ENCODE measurements around the gene CCDC69. TPM values are rescaled to one million over a fixed set of nuclear protein-coding genes. Genes with fewer than 3 reads are reported as not detected.

The CCDC69 gene
- total RNA-seq, 1 experiment from 2014 or later = 5.1 TPM

DNA sequence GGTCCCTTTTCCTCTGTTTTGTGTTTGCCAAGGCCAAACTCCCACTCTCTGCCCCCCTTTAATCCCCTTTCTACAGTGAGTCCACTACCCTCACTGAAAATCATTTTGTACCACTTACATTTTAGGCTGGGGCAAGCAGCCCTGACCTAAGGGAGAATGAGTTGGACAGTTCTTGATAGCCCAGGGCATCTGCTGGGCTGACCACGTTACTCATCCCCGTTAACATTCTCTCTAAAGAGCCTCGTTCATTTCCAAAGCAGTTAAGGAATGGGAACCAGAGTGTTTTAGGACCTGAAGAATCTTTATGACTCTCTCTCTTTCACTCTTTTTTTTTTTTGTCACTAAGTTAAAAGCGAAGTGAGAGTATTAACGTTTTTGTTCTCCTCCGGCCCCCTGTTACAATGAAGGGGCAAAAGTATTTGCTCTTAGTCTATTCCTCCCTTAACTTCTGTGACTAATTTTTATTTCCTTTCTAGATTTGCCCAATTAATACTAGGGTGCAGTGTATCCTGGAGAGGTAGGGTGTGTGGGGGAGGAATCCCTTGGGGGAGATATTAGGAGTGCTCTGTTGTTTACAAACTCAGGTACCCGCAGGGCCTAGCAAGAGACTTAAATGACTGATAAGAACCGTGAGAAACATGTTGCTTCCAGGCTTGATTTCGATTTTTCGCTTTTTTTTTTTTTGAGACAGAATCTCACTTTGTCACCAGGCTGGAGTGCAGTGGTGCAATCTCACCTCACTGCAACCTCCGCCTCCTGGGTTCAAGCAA, 43.8 kb upstream of the CCDC69 start:
- POLR2A ChIA-PET = no interaction called here
- H3K36me3 ChIP-seq (ENCODE audit: control insufficient read depth, insufficient read depth, low read length) = no peaks in the 10 kb centered on the region
- Mint-ChIP-seq H3K27ac (ENCODE audit: unreplicated experiment) (no peak overlapping the region), H3K9me3 (ENCODE audit: unreplicated experiment) (no peaks in the 10 kb centered on the region), H3K4me3 (ENCODE audit: unreplicated experiment) (no peak overlapping the region), H3K27me3 (ENCODE audit: insufficient read depth, unreplicated experiment) (no peaks in the 10 kb centered on the region), H3K36me3 (ENCODE audit: insufficient read depth, unreplicated experiment) (peaks cover 5% of the 10 kb centered on the region), H3K4me1 (ENCODE audit: low read depth, unreplicated experiment) (peaks cover 6% of the 10 kb centered on the region)
- TF ChIP-seq, protein P1, sequence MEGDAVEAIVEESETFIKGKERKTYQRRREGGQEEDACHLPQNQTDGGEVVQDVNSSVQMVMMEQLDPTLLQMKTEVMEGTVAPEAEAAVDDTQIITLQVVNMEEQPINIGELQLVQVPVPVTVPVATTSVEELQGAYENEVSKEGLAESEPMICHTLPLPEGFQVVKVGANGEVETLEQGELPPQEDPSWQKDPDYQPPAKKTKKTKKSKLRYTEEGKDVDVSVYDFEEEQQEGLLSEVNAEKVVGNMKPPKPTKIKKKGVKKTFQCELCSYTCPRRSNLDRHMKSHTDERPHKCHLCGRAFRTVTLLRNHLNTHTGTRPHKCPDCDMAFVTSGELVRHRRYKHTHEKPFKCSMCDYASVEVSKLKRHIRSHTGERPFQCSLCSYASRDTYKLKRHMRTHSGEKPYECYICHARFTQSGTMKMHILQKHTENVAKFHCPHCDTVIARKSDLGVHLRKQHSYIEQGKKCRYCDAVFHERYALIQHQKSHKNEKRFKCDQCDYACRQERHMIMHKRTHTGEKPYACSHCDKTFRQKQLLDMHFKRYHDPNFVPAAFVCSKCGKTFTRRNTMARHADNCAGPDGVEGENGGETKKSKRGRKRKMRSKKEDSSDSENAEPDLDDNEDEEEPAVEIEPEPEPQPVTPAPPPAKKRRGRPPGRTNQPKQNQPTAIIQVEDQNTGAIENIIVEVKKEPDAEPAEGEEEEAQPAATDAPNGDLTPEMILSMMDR (IDR thresholded peaks at IDR 0.05; ENCODE audit: insufficient read depth in 1 of 2, low read depth in 1 of 2, low read length in 1 of 2, severe bottlenecking in 1 of 2, unreplicated experiment in 1 of 2) = no peak
- no peak overlapping the region for H3K4me3 ChIP-seq (ENCODE audit: low read depth, low read length)
- 0 out of 2 replicates have a peak, but pooled peaks cover 7% of the 10 kb centered on the region for H3K4me1 ChIP-seq
- no peaks in the 10 kb centered on the region for H3K9me3 ChIP-seq
- DNase-seq = no peak
- H3K27me3 ChIP-seq (replicated peaks; ENCODE audit: control insufficient read depth, insufficient read depth, low read length) = no peaks in the 10 kb centered on the region
- CTCF ChIA-PET = no interaction called here
- no TSS peak for BruUV-seq (replicated peaks)
- intact Hi-C loops (cut with micrococcal nuclease; ENCODE audit: unreplicated experiment) = no loop called here

GRCh38 chr5:151264113-151264512, 40.2 kb upstream of the CCDC69 start:
- no peak overlapping the region for H3K27ac Mint-ChIP-seq (ENCODE audit: unreplicated experiment)
- DNase-seq = no peak
- BruUV-seq (replicated peaks) = no TSS peak
- H3K36me3 ChIP-seq (ENCODE audit: control insufficient read depth, insufficient read depth, low read length) = no peaks in the 10 kb centered on the region
- peaks cover 5% of the 10 kb centered on the region for H3K36me3 Mint-ChIP-seq (ENCODE audit: insufficient read depth, unreplicated experiment)
- no peaks in the 10 kb centered on the region for H3K4me1 ChIP-seq
- no peak overlapping the region for H3K4me3 Mint-ChIP-seq (ENCODE audit: unreplicated experiment)
- H3K27me3 ChIP-seq (replicated peaks; ENCODE audit: control insufficient read depth, insufficient read depth, low read length) = no peaks in the 10 kb centered on the region
- H3K27me3 Mint-ChIP-seq (ENCODE audit: insufficient read depth, unreplicated experiment) = no peaks in the 10 kb centered on the region
- H3K4me3 ChIP-seq (ENCODE audit: low read depth, low read length) = no peak overlapping the region
- H3K9me3 ChIP-seq = no peaks in the 10 kb centered on the region
- ChIA-PET POLR2A (no interaction called here), CTCF (no interaction called here)
- intact Hi-C loops (cut with micrococcal nuclease; ENCODE audit: unreplicated experiment) = no loop called here
- no peaks in the 10 kb centered on the region for H3K9me3 Mint-ChIP-seq (ENCODE audit: unreplicated experiment)
- peaks cover 6% of the 10 kb centered on the region for H3K4me1 Mint-ChIP-seq (ENCODE audit: low read depth, unreplicated experiment)
- TF ChIP-seq, protein P1 (IDR thresholded peaks at IDR 0.05; ENCODE audit: insufficient read depth in 1 of 2, low read depth in 1 of 2, low read length in 1 of 2, severe bottlenecking in 1 of 2, unreplicated experiment in 1 of 2) = peak in 1 of 2 experiments; percentile 7

DNA sequence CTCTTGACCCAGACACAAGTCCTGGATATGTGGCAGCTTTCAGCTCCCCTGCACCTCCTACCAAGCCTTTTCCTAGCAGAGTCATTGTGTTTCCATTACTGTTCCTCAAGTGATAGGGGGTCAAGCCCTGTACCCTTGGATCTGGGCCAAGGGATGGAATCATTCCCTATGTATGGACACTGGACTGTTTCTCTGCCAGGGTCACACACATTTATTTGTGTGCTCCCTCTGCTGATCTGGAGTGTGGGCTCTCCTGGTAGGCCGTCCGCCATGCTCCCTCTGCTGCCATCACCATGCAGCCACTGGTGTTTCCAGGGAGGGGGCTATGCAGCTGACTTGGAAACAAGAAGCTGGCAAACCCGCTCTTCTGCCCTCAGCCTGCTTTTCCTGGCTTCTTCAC, 38.6 kb upstream of the CCDC69 start:
- Mint-ChIP-seq H3K36me3 (ENCODE audit: insufficient read depth, unreplicated experiment) (peaks cover 2% of the 10 kb centered on the region), H3K4me1 (ENCODE audit: low read depth, unreplicated experiment) (peaks cover 6% of the 10 kb centered on the region), H3K27ac (ENCODE audit: unreplicated experiment) (no peak overlapping the region), H3K27me3 (ENCODE audit: insufficient read depth, unreplicated experiment) (no peaks in the 10 kb centered on the region), H3K4me3 (ENCODE audit: unreplicated experiment) (no peak overlapping the region), H3K9me3 (ENCODE audit: unreplicated experiment) (no peaks in the 10 kb centered on the region)
- Histone ChIP-seq H3K4me3 (ENCODE audit: low read depth, low read length) (no peak overlapping the region), H3K27me3 (replicated peaks; ENCODE audit: control insufficient read depth, insufficient read depth, low read length) (no peaks in the 10 kb centered on the region), H3K4me1 (no peaks in the 10 kb centered on the region), H3K9me3 (no peaks in the 10 kb centered on the region), H3K36me3 (ENCODE audit: control insufficient read depth, insufficient read depth, low read length) (no peaks in the 10 kb centered on the region)
- TF ChIP-seq, protein P1 (IDR thresholded peaks at IDR 0.05; ENCODE audit: insufficient read depth in 1 of 2, low read depth in 1 of 2, low read length in 1 of 2, severe bottlenecking in 1 of 2, unreplicated experiment in 1 of 2) = no peak
- no peak for DNase-seq
- ChIA-PET POLR2A (no interaction called here), CTCF (no interaction called here)
- BruUV-seq (replicated peaks) = no TSS peak
- intact Hi-C loops (cut with micrococcal nuclease; ENCODE audit: unreplicated experiment) = no loop called here
